Gastrocnemius medialis (tissue), 4 donors: ENCODE results near the gene WDR70. TPM values are rescaled to one million over a fixed set of nuclear protein-coding genes. Genes with fewer than 3 reads are reported as not detected.
"Not testable (repeated sequence)": the region's sequence is repeated elsewhere in the genome, so short reads cannot be mapped to it uniquely, and the experiment has no call there.

Source experiments
- ATAC-seq, 2 donors: fragments of 150-250 bp; one replicate each; pipeline ENCODE4 v1.9.1; 2016
- DNase-seq, 2 donors: peaks; one replicate each; pipeline ENCODE4 v3.0.0-alpha.2; 2019
- H3K27ac ChIP-seq, 4 donors: fragments of 200-600 bp; sonication (generic); 1 replicate in 1 of 4; 2 replicates in 3 of 4; pipeline ENCODE4 v1.5.1; 2016 to 2018; ENCODE audit warnings: mild to moderate bottlenecking in 2 of 4, moderate library complexity in 1 of 4
- H3K27me3 ChIP-seq, 3 donors: fragments of 200-600 bp; sonication (generic) in 2 of 3; 1 replicate in 1 of 3; 2 replicates in 2 of 3; pipeline versions ENCODE4 v1.5.1 to v1.6.0; 2016 to 2019; ENCODE audit warnings: mild to moderate bottlenecking in 1 of 3, moderate library complexity in 1 of 3
- H3K36me3 ChIP-seq, 2 donors: fragments of 200-600 bp; sonication (generic) in 1 of 2; one replicate each; pipeline ENCODE4 v1.5.1; 2017 to 2018
- H3K4me1 ChIP-seq, 2 donors: fragments of 200-600 bp; sonication (generic) in 1 of 2; one replicate each; pipeline ENCODE4 v1.5.1; 2016 to 2017; ENCODE audit warnings: mild to moderate bottlenecking in 2 of 2
- H3K4me3 ChIP-seq, 4 donors: fragments of 200-600 bp; sonication (generic) in 3 of 4; 1 replicate in 1 of 4; 2 replicates in 3 of 4; pipeline ENCODE4 v1.5.1; 2016 to 2019; ENCODE audit warnings: mild to moderate bottlenecking in 2 of 4
- H3K9me3 ChIP-seq, 3 donors: fragments of 200-600 bp; sonication (generic) in 2 of 3; 1 replicate in 1 of 3; 2 replicates in 2 of 3; pipeline ENCODE4 v1.5.1; 2016 to 2019
- POLR2A ChIP-seq, 2 donors: fragments of 450-650 bp; IDR thresholded peaks; one replicate each; pipeline ENCODE4 v1.6.1; 2017; ENCODE audit warnings: antibody characterized with exemption in 2 of 2, mild to moderate bottlenecking in 2 of 2, moderate library complexity in 2 of 2
- in situ Hi-C, 4 donors: fragments of 200-750 bp; cut with MboI; loops; one replicate each; pipeline versions ENCODE4 v1.15.0 to v1.8.0; 2017; ENCODE audit warnings: low sequenced_read_pairs in 4 of 4
- intact Hi-C: fragments of 100-400 bp; cut with DNase I; formaldehyde crosslinking; loops from one replicate; pipeline ENCODE4 v1.15.1; 2023; ENCODE audit warnings: low total_unique reads
- total RNA-seq, 4 donors: library from RNA; depleted of rRNA; stranded (reverse); fragments of >200 nt; gene quantifications; one replicate each; pipeline versions ENCODE4 v1.1.0 to v1.2.3, GENCODE V29; 2016
- TF ChIP-seq, protein P1 (sequence below), 5 experiments: fragments of 450-650 bp in 3 of 5; fragments of 200-600 bp in 2 of 5; sonication (generic) in 2 of 5; IDR thresholded peaks in 4 of 5; conservative IDR thresholded peaks in 1 of 5; 1 replicate in 4 of 5; 2 replicates in 1 of 5; pipeline ENCODE4 v1.5.1; 2016 to 2019; ENCODE audit warnings: antibody characterized with exemption in 5 of 5, mild to moderate bottlenecking in 3 of 5, moderate library complexity in 3 of 5

Gene WDR70
- total RNA-seq, 4 donors from 2014 or later = 15.9 to 24.8 (median 21.5) TPM

DNA sequence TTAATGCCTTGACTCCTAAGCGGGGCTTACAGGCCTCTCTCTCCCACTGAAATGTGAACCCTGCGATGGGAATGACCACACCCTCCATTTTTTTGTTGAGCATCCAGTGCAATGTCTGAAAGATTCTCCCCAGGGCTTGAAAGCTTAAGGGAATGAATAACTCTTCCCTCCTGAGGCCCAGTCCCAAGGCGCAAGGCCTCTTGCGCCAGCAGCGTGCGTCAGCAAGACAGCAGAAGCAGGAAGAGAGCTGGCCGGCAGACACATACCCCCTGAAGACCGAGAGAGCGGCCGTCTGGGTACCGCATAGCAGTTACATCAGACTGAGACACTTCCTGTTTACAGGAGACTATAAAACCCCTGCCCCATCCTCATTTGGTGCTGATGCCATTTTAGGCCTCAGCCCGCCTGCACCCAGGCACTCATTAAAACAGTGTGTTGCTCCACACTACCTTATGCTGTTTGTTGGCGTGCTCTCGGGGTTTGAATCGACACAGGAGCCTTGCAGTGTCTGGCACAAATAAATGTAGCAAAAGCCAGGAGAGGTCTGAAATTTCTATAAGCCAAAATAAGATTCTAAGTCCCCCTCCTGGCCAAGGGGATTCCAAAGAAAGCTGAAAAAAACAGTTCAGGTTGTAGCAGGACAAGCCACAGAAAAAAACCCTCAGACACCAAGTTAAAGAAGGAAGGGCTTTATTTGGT is 398.5 kb downstream of the WDR70 start:
- peaks cover 0 to 4% of the 10 kb centered on the region in 2 donors for H3K4me1 ChIP-seq
- intact Hi-C loops (no loop called here), in situ Hi-C loops (no loop called here)
- no peak overlapping the region for H3K27ac ChIP-seq
- H3K9me3 ChIP-seq = no peaks in the 10 kb centered on the region
- no peaks in the 10 kb centered on the region for H3K36me3 ChIP-seq
- no peak for DNase-seq
- no peak overlapping the region for H3K4me3 ChIP-seq
- ATAC-seq = no peak
- H3K27me3 ChIP-seq = no peaks in the 10 kb centered on the region
- TF ChIP-seq, protein P1, sequence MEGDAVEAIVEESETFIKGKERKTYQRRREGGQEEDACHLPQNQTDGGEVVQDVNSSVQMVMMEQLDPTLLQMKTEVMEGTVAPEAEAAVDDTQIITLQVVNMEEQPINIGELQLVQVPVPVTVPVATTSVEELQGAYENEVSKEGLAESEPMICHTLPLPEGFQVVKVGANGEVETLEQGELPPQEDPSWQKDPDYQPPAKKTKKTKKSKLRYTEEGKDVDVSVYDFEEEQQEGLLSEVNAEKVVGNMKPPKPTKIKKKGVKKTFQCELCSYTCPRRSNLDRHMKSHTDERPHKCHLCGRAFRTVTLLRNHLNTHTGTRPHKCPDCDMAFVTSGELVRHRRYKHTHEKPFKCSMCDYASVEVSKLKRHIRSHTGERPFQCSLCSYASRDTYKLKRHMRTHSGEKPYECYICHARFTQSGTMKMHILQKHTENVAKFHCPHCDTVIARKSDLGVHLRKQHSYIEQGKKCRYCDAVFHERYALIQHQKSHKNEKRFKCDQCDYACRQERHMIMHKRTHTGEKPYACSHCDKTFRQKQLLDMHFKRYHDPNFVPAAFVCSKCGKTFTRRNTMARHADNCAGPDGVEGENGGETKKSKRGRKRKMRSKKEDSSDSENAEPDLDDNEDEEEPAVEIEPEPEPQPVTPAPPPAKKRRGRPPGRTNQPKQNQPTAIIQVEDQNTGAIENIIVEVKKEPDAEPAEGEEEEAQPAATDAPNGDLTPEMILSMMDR (IDR thresholded peaks at IDR 0.05 in 4 of 5, conservative IDR thresholded peaks at IDR 0.05 in 1 of 5) = no peak
- no peak for TF ChIP-seq POLR2A (IDR thresholded peaks at IDR 0.05)

- ATAC-seq, H3K4me3 ChIP-seq, DNase-seq, H3K9me3 ChIP-seq, H3K27ac ChIP-seq, H3K4me1 ChIP-seq, in situ Hi-C loops, H3K36me3 ChIP-seq, H3K27me3 ChIP-seq, intact Hi-C loops: not testable (repeated sequence)
Measured at GRCh38 chr5:37781409-37781808, 402.3 kb downstream of the WDR70 start.

- TF ChIP-seq, protein P1 (IDR thresholded peaks at IDR 0.05 in 4 of 5, conservative IDR thresholded peaks at IDR 0.05 in 1 of 5) = no peak
- TF ChIP-seq POLR2A (IDR thresholded peaks at IDR 0.05) = no peak
- Histone ChIP-seq H3K36me3 (no peaks in the 10 kb centered on the region), H3K4me3 (no peak overlapping the region), H3K4me1 (no peaks in the 10 kb centered on the region), H3K27me3 (no peaks in the 10 kb centered on the region), H3K9me3 (no peaks in the 10 kb centered on the region), H3K27ac (no peak overlapping the region)
- in situ Hi-C loops = no loop called here
- ATAC-seq (no peak), DNase-seq (no peak)
- intact Hi-C loops = no loop called here
Measured at GRCh38 chr5:37786416-37786815, 407.3 kb downstream of the WDR70 start.

- in situ Hi-C loops = no loop called here
- no peaks in the 10 kb centered on the region for H3K27me3 ChIP-seq
- intact Hi-C loops = no loop called here
- no peaks in the 10 kb centered on the region for H3K4me1 ChIP-seq
- no peaks in the 10 kb centered on the region for H3K36me3 ChIP-seq
- no peaks in the 10 kb centered on the region for H3K9me3 ChIP-seq
- no peak for ATAC-seq
- H3K27ac ChIP-seq = no peak overlapping the region
- TF ChIP-seq POLR2A (IDR thresholded peaks at IDR 0.05) = no peak
- TF ChIP-seq, protein P1 (IDR thresholded peaks at IDR 0.05 in 4 of 5, conservative IDR thresholded peaks at IDR 0.05 in 1 of 5) = no peak
- DNase-seq = no peak
- H3K4me3 ChIP-seq = no peak overlapping the region
Measured at GRCh38 chr5:37786862-37787519, 407.9 kb downstream of the WDR70 start.

DNA sequence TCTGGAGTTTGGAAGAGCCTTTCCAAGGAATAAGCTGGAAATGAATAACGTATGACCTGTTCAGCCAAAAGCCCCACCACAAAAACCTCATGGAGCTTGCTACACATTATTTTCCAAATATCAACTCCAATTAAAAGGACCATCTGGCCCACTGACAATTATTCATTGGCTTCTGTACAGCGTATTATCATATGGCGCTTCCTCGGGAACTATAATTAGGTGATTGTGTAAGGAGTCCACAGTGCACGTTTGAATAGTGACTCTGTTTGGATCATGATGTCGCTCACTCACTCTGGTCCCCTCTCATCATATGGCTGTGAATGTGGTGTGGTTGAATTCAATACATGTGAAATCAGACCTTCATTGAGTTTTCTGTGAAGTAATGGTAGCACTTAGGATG is 408.6 kb downstream of the WDR70 start:
- H3K9me3 ChIP-seq = no peaks in the 10 kb centered on the region
- H3K27ac ChIP-seq = no peak overlapping the region
- TF ChIP-seq, protein P1 (IDR thresholded peaks at IDR 0.05 in 4 of 5, conservative IDR thresholded peaks at IDR 0.05 in 1 of 5) = no peak
- TF ChIP-seq POLR2A (IDR thresholded peaks at IDR 0.05) = no peak
- H3K4me1 ChIP-seq = no peaks in the 10 kb centered on the region
- intact Hi-C loops = no loop called here
- no peak for ATAC-seq
- in situ Hi-C loops = no loop called here
- no peaks in the 10 kb centered on the region for H3K36me3 ChIP-seq
- H3K4me3 ChIP-seq = no peak overlapping the region
- H3K27me3 ChIP-seq = no peaks in the 10 kb centered on the region
- no peak for DNase-seq
